ENCODE results near the gene KCNJ6.

DNA sequence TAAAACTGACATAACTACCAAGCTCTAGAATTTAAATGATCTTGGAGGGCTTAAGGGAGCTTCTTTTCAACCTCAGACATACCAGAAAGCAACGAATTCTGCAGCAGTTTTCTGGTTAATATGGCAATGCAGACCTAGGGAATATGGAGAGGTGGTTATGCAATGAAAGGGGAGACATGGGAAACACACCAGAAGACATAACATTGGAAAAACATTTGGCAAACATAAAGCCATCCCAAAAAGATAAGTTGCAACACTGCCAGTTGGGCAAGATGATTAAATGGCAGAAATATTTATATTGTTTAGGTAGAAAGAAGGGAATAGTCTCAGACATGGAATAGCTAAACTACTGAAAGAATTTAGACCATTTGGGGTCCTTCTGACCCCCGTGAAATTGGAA lies 104.5 kb downstream of the KCNJ6 start:
- TF ChIP-seq, protein P1, sequence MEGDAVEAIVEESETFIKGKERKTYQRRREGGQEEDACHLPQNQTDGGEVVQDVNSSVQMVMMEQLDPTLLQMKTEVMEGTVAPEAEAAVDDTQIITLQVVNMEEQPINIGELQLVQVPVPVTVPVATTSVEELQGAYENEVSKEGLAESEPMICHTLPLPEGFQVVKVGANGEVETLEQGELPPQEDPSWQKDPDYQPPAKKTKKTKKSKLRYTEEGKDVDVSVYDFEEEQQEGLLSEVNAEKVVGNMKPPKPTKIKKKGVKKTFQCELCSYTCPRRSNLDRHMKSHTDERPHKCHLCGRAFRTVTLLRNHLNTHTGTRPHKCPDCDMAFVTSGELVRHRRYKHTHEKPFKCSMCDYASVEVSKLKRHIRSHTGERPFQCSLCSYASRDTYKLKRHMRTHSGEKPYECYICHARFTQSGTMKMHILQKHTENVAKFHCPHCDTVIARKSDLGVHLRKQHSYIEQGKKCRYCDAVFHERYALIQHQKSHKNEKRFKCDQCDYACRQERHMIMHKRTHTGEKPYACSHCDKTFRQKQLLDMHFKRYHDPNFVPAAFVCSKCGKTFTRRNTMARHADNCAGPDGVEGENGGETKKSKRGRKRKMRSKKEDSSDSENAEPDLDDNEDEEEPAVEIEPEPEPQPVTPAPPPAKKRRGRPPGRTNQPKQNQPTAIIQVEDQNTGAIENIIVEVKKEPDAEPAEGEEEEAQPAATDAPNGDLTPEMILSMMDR (conservative IDR thresholded peaks at IDR 0.05; ENCODE audit: low read length) = no peak
- TF ChIP-seq EZH2phosphoT487 (IDR thresholded peaks at IDR 0.05; ENCODE audit: borderline replicate concordance, low read depth, low read length) = no peak
